ENCODE measurements around the gene CRB1.

DNA sequence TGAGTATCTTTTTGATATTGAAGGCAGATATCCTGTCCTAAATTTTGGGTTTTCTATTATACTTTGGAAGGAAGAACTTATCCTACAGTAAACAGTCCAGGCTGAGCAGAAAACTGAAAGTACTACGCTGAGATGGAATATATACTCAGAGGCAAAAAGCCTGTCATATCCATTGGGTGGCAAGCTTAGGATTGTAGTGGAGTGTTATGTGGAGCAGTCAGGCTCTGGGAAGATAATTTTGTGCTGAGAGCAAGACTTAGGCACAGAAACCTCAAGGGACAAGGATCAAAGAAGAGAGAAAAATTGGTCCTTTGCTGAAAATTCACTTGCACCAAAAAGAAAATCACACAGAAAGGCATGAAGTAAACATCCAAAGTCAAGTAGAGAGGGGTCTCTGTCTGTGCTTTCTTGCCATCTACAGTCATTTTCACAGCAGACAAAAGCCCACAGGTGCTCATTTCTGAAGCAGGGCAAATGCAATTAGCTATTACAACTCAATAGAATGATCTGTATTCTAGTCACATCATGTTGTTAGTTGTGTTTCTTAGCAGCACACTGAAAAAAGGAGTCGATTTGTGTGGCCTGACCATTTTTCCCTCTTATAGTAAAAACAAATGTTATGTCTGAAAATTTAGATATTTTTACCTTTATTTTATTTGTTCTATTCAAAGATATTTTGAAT is 38.5 kb downstream of the CRB1 start:
- TF ChIP-seq, protein P1, sequence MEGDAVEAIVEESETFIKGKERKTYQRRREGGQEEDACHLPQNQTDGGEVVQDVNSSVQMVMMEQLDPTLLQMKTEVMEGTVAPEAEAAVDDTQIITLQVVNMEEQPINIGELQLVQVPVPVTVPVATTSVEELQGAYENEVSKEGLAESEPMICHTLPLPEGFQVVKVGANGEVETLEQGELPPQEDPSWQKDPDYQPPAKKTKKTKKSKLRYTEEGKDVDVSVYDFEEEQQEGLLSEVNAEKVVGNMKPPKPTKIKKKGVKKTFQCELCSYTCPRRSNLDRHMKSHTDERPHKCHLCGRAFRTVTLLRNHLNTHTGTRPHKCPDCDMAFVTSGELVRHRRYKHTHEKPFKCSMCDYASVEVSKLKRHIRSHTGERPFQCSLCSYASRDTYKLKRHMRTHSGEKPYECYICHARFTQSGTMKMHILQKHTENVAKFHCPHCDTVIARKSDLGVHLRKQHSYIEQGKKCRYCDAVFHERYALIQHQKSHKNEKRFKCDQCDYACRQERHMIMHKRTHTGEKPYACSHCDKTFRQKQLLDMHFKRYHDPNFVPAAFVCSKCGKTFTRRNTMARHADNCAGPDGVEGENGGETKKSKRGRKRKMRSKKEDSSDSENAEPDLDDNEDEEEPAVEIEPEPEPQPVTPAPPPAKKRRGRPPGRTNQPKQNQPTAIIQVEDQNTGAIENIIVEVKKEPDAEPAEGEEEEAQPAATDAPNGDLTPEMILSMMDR (IDR thresholded peaks at IDR 0.05) = no peak
- TF ChIP-seq POLR2AphosphoS5 (IDR thresholded peaks at IDR 0.05; ENCODE audit: low read depth, low read length) = no peak
- no peak for TF ChIP-seq TCF7L2 (IDR thresholded peaks at IDR 0.05; ENCODE audit: low read depth, low read length)
- TF ChIP-seq SIN3A (IDR thresholded peaks at IDR 0.05; ENCODE audit: borderline replicate concordance, insufficient read depth, low read depth, low read length) = no peak

All from Panc1 (cell line).